H54 (cell line): ENCODE results near the gene WDR31.
A peak's percentile ranks its signal among the peaks of the same experiment; 100 is the strongest.

Experiments
- DNase-seq: peaks from one replicate; pipeline ENCODE4 v3.0.0; 2011; ENCODE audit warnings: low spot score, mixed read lengths; ENCODE audit not compliant: insufficient read length
- FAIRE-seq: peaks from 3 replicates; lab custom pipeline; 2011; peaks lifted over from hg19 to GRCh38; lab: Jason Lieb, UNC
- POLR2A ChIP-seq: IDR thresholded peaks from 2 replicates; pipeline ENCODE4 v1.6.1; 2011; ENCODE audit warnings: low read depth, mild to moderate bottlenecking, low read length

WDR31 gene

GRCh38 chr9:113341712-113342410, 1.8 kb upstream of the WDR31 start:
- DNase-seq, result no peak
- no peak for TF ChIP-seq POLR2A
- no peak for FAIRE-seq

DNA sequence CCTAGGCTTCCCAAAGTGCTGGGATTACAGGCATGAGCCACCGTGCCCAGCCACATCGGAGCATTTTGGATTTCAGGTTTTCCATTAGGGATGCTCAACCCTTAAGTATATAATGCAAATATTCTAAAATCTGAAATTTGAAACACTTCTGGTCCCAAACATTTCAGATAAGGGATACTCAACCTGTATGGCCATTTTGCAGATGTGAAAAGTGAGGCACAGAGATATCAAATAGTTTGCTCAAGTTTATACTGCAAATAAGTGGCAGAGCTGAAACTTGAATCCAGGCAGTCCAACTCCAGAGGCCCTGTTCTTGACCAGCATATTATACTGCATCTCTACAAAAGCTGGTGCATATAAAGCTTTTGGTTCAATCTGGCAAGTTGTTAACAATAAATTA, 2.4 kb downstream of the WDR31 start:
- FAIRE-seq (no peak), DNase-seq (no peak)
- TF ChIP-seq POLR2A, result no peak

- DNase-seq (no peak), FAIRE-seq (no peak)
- TF ChIP-seq POLR2A, result no peak
Measured at GRCh38 chr9:113331780-113332179, 8.3 kb downstream of the WDR31 start.

GRCh38 chr9:113328045-113328782, 11.9 kb downstream of the WDR31 start:
- peak; percentile 41 for FAIRE-seq
- no peak for TF ChIP-seq POLR2A

GRCh38 chr9:113326230-113326629, 13.8 kb downstream of the WDR31 start:
- FAIRE-seq, result no peak
- TF ChIP-seq POLR2A, result no peak
- no peak for DNase-seq

More at GRCh38 chr9:113328045-113328782, 11.9 kb downstream of the WDR31 start:
- DNase-seq, result no peak

DNA sequence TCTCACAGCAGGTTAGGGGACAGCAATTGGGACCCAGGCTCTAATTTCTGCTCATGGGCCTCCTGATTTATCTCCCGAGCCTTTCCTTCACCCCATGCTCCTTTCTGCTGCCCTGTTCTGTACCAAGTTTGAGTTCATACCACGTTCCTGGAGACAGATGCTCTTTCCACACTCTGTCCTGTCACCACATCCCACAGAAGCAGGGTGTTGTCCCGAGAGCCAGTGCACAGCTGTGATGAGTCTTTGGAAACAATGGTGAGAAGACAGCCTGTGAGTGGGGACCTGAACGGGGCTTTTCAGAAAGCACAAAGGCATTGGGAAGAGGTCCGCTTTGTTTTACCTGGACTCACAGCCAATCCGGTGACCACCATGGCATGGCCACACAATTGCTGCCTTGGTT, 17.4 kb downstream of the WDR31 start:
- DNase-seq, result no peak
- FAIRE-seq, result no peak
- TF ChIP-seq POLR2A, result no peak

GRCh38 chr9:113320051-113320450, 20.0 kb downstream of the WDR31 start:
- no peak for TF ChIP-seq POLR2A
- no peak for DNase-seq
- FAIRE-seq, result no peak

- TF ChIP-seq POLR2A, result no peak
- DNase-seq, result no peak
- FAIRE-seq, result no peak
Measured at GRCh38 chr9:113319054-113319453, 21.0 kb downstream of the WDR31 start.

- FAIRE-seq, result peak; percentile 11
- TF ChIP-seq POLR2A, result no peak
- no peak for DNase-seq
Measured at GRCh38 chr9:113317777-113318176, 22.3 kb downstream of the WDR31 start.

DNA sequence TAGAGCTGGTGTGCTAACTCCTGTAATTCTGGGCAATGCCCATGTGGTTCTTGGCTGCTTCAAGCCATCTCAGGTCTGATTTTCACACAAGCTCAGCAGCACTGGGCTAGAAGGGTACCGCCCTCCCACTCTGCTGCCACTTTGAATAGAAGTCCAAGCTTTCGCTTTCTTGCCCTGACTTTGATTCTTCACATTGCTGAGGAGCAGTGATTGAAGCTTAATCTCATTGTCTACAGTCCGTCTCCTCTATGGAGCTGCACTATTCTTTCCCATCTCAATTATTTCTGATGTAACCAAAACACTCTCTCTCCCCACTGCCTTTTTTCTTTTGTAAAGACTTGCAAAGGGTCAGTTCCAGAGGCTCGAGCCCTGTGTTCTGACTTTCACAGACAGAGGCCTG, 24.0 kb downstream of the WDR31 start:
- FAIRE-seq, result no peak

GRCh38 chr9:113315231-113315630, 24.8 kb downstream of the WDR31 start:
- TF ChIP-seq POLR2A, result no peak
- no peak for FAIRE-seq

More for the DNA sequence above, 24.0 kb downstream of the WDR31 start:
- no peak for TF ChIP-seq POLR2A
- no peak for DNase-seq

GRCh38 chr9:113313261-113313660, 26.8 kb downstream of the WDR31 start:
- DNase-seq (no peak), FAIRE-seq (no peak)
- no peak for TF ChIP-seq POLR2A

More at GRCh38 chr9:113315231-113315630, 24.8 kb downstream of the WDR31 start:
- no peak for DNase-seq

GRCh38 chr9:113311961-113312360, 28.1 kb downstream of the WDR31 start:
- no peak for FAIRE-seq
- TF ChIP-seq POLR2A, result no peak
- DNase-seq, result no peak

DNA sequence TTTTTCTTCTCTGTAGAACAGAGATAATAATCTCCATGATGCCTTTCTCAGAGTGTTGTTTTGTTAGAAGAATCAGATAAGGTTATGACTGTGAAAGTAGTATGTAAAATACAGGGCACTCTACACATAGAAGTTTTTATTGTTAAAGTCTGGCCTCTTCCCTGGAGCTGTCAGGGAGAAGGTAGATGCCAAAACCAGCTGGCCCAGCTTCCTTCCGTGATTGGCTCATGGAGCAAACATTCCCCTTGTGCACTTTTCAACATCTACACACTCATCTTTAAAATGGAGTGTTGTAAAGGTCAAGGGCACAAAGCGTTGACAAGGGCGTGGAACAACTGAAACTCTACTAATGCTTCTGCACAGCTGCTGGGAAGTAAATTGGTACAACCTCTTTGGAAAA, 29.5 kb downstream of the WDR31 start:
- no peak for DNase-seq
- TF ChIP-seq POLR2A, result no peak
- no peak for FAIRE-seq
